H1 (cell line): ENCODE results near the gene ERCC1. TPM values are rescaled to one million over a fixed set of nuclear protein-coding genes. Genes with fewer than 3 reads are reported as not detected.

ENCODE experiments used
- FOSL1 ChIP-seq: IDR thresholded peaks from 2 replicates; pipeline ENCODE4 v1.6.1; 2011; ENCODE audit warnings: mild to moderate bottlenecking, low read depth, low read length, moderate library complexity; ENCODE audit not compliant: insufficient read depth
- polyA plus RNA-seq, 7 experiments: library from polyadenylated mRNA; depleted of rRNA in 3 of 7; stranded (reverse) in 5 of 7; unstranded in 2 of 7; fragments of >200 nt in 5 of 7; fragments of 200-250 nt in 2 of 7; gene quantifications; 1 replicate in 5 of 7; 2 replicates in 1 of 7; 4 replicates in 1 of 7; pipeline versions ENCODE4 v1.2.1 to v1.2.3, GENCODE V29; 2011 to 2013; ENCODE audit warnings: missing spikeins in 2 of 7, mixed read lengths in 2 of 7
- total RNA-seq: library from RNA; stranded (reverse); fragmentation: NEBNext Ultra II Directional; extraction: Animal tissue kit (Norgen Biotek cat#: 25700); gene quantifications from 2 replicates; pipeline ENCODE4 v1.2.1, GENCODE V29; 2021

ERCC1 gene
- total and polyA plus RNA-seq, 2 of the 8 experiments (the other 6 are each of a cell fraction or from before 2014, with no cell fraction given): 44.7 to 94.2 TPM

DNA sequence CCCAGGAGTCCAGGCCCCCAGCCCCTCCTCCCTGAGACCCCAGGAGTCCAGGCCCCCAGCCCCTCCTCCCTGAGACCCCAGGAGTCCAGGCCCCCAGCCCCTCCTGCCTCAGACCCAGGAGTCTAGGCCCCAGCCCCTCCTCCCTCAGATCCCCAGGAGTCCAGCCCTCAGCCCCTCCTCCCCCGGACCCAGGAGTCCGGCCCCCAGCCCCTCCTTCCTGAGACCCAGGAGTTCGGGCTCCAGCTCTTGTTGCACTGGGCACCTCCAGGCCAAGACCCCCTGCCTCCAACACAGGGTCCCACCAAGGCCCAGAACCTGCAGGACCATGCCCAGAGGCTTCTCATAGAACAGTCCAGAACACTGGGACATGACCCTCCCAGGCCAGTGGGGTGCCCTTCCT, 3.8 kb downstream of the ERCC1 start (continued):
- no peak for TF ChIP-seq FOSL1
- TF ChIP-seq, all 59 proteins: peak for 0
